Skeletal muscle satellite cell (primary cell): Measurements from ENCODE around the gene WDR38.

Experiments
- H3K27me3 ChIP-seq: 2 replicates; pipeline ENCODE4 v1.7.0; 2013; ENCODE audit warnings: low read length; ENCODE audit not compliant: control insufficient read depth, insufficient read depth
- H3K36me3 ChIP-seq: 2 replicates; pipeline ENCODE4 v1.7.0; 2013; ENCODE audit warnings: mild to moderate bottlenecking, control low read depth, low read length; ENCODE audit not compliant: insufficient read depth
- H3K4me1 ChIP-seq: 2 replicates; pipeline ENCODE4 v1.7.0; 2013; ENCODE audit warnings: low read length; ENCODE audit not compliant: control insufficient read depth, insufficient read depth
- H3K4me2 ChIP-seq: 2 replicates; pipeline ENCODE4 v1.7.0; 2013; ENCODE audit warnings: mild to moderate bottlenecking, low read length
- H3K4me3 ChIP-seq: 2 replicates; pipeline ENCODE4 v1.7.0; 2013; ENCODE audit warnings: low read length
- H3K9ac ChIP-seq: 2 replicates; pipeline ENCODE4 v1.7.0; 2013; ENCODE audit warnings: mild to moderate bottlenecking, low read depth, low read length, moderate library complexity
- H3K9me3 ChIP-seq: replicated peaks from 2 replicates; pipeline ENCODE4 v1.7.0; 2013; ENCODE audit warnings: mild to moderate bottlenecking, control low read depth, low read length

Gene WDR38

GRCh38 chr9:124814164-124814535 lies 39.1 kb upstream of the WDR38 start:
- no peak overlapping the region for H3K4me2 ChIP-seq
- H3K9me3 ChIP-seq = no peaks in the 10 kb centered on the region
- H3K27me3 ChIP-seq = no peaks in the 10 kb centered on the region
- H3K4me3 ChIP-seq = no peak overlapping the region
- H3K36me3 ChIP-seq = no peaks in the 10 kb centered on the region
- H3K9ac ChIP-seq = no peak overlapping the region
- peaks cover 49% of the 10 kb centered on the region for H3K4me1 ChIP-seq

GRCh38 chr9:124815601-124816000 lies 37.7 kb upstream of the WDR38 start:
- H3K9ac ChIP-seq = no peak overlapping the region
- no peaks in the 10 kb centered on the region for H3K9me3 ChIP-seq
- H3K4me3 ChIP-seq = no peak overlapping the region
- peaks cover 47% of the 10 kb centered on the region for H3K4me1 ChIP-seq
- H3K4me2 ChIP-seq = no peak overlapping the region
- H3K27me3 ChIP-seq = no peaks in the 10 kb centered on the region
- no peaks in the 10 kb centered on the region for H3K36me3 ChIP-seq

- H3K27me3 ChIP-seq = no peaks in the 10 kb centered on the region
- H3K4me3 ChIP-seq = no peak overlapping the region
- H3K9ac ChIP-seq = no peak overlapping the region
- H3K36me3 ChIP-seq = no peaks in the 10 kb centered on the region
- H3K4me2 ChIP-seq = no peak overlapping the region
- H3K9me3 ChIP-seq = no peaks in the 10 kb centered on the region
- H3K4me1 ChIP-seq = peaks cover 26% of the 10 kb centered on the region
These were observed 34.6 kb upstream of the WDR38 start for GRCh38 chr9:124818431-124819281.

GRCh38 chr9:124820698-124821623 lies 32.3 kb upstream of the WDR38 start:
- Histone ChIP-seq H3K36me3 (no peaks in the 10 kb centered on the region), H3K4me3 (no peak overlapping the region), H3K27me3 (no peaks in the 10 kb centered on the region), H3K4me2 (peak overlapping the region; percentile 19), H3K4me1 (peaks cover 26% of the 10 kb centered on the region), H3K9ac (peak overlapping the region; percentile 32), H3K9me3 (no peaks in the 10 kb centered on the region)

- no peak overlapping the region for H3K4me2 ChIP-seq
- no peaks in the 10 kb centered on the region for H3K9me3 ChIP-seq
- H3K9ac ChIP-seq = no peak overlapping the region
- peaks cover 20% of the 10 kb centered on the region for H3K4me1 ChIP-seq
- no peak overlapping the region for H3K4me3 ChIP-seq
- no peaks in the 10 kb centered on the region for H3K27me3 ChIP-seq
- no peaks in the 10 kb centered on the region for H3K36me3 ChIP-seq
These were observed 24.5 kb upstream of the WDR38 start for GRCh38 chr9:124828489-124829333.

- Histone ChIP-seq H3K4me2 (no peak overlapping the region), H3K36me3 (no peaks in the 10 kb centered on the region), H3K27me3 (no peaks in the 10 kb centered on the region), H3K4me3 (no peak overlapping the region), H3K9me3 (no peaks in the 10 kb centered on the region), H3K4me1 (peaks cover 19% of the 10 kb centered on the region), H3K9ac (no peak overlapping the region)
These were observed 24.0 kb upstream of the WDR38 start for GRCh38 chr9:124829334-124829669.

GRCh38 chr9:124830593-124830992 lies 22.7 kb upstream of the WDR38 start:
- Histone ChIP-seq H3K4me2 (no peak overlapping the region), H3K36me3 (no peaks in the 10 kb centered on the region), H3K9ac (no peak overlapping the region), H3K4me1 (peaks cover 32% of the 10 kb centered on the region), H3K4me3 (no peak overlapping the region), H3K27me3 (no peaks in the 10 kb centered on the region), H3K9me3 (no peaks in the 10 kb centered on the region)

GRCh38 chr9:124831642-124832364 lies 21.5 kb upstream of the WDR38 start:
- no peak overlapping the region for H3K4me3 ChIP-seq
- H3K9ac ChIP-seq = peak overlapping the region; percentile 3
- no peaks in the 10 kb centered on the region for H3K36me3 ChIP-seq
- no peaks in the 10 kb centered on the region for H3K27me3 ChIP-seq
- no peaks in the 10 kb centered on the region for H3K9me3 ChIP-seq
- peaks cover 32% of the 10 kb centered on the region for H3K4me1 ChIP-seq
- no peak overlapping the region for H3K4me2 ChIP-seq

GRCh38 chr9:124834591-124834990 lies 18.7 kb upstream of the WDR38 start:
- no peak overlapping the region for H3K4me2 ChIP-seq
- H3K9me3 ChIP-seq = no peaks in the 10 kb centered on the region
- no peak overlapping the region for H3K9ac ChIP-seq

GRCh38 chr9:124835026-124835557 lies 18.2 kb upstream of the WDR38 start:
- Histone ChIP-seq H3K27me3 (no peaks in the 10 kb centered on the region), H3K4me2 (peak overlapping the region; percentile 14), H3K9ac (no peak overlapping the region), H3K4me1 (peaks cover 36% of the 10 kb centered on the region), H3K4me3 (no peak overlapping the region), H3K36me3 (no peaks in the 10 kb centered on the region), H3K9me3 (no peaks in the 10 kb centered on the region)

More at GRCh38 chr9:124834591-124834990, 18.7 kb upstream of the WDR38 start:
- H3K27me3 ChIP-seq = no peaks in the 10 kb centered on the region
- peaks cover 32% of the 10 kb centered on the region for H3K4me1 ChIP-seq
- no peak overlapping the region for H3K4me3 ChIP-seq
- no peaks in the 10 kb centered on the region for H3K36me3 ChIP-seq
